GM12801 (cell line): Measurements from ENCODE around the gene GJD4.

ENCODE experiments used
- TF ChIP-seq, protein P1 (sequence below): IDR thresholded peaks from one replicate; pipeline ENCODE4 v1.5.1; 2011; ENCODE audit warnings: control low read depth; ENCODE audit not compliant: insufficient read length; ENCODE audit errors: extremely low read depth

The GJD4 gene, protein sequence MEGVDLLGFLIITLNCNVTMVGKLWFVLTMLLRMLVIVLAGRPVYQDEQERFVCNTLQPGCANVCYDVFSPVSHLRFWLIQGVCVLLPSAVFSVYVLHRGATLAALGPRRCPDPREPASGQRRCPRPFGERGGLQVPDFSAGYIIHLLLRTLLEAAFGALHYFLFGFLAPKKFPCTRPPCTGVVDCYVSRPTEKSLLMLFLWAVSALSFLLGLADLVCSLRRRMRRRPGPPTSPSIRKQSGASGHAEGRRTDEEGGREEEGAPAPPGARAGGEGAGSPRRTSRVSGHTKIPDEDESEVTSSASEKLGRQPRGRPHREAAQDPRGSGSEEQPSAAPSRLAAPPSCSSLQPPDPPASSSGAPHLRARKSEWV

DNA sequence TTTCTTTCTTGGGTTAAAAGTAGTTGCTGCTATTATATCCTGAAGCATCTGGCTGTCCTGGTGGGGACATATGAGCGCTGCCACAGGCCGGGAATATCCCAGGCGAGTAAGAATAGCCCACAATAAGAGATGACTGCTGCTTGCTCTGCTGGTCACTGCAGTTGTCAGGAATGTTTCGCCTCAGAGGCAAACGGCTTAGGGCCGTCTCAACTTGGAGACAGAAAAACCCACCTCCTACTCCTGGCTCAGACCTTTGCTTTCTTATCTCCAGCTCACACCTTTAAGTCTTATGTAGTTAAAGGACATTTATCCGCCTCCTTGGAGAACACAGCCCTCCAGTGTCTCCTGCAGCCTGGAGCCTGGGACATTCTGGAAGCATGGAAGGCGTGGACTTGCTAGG, at the start of gene GJD4:
GJD4 (plus strand) TSS at position 151 of the 400 bp plus-strand sequence; CDS start at position 378, 227 bp downstream.
- TF ChIP-seq, protein P1, sequence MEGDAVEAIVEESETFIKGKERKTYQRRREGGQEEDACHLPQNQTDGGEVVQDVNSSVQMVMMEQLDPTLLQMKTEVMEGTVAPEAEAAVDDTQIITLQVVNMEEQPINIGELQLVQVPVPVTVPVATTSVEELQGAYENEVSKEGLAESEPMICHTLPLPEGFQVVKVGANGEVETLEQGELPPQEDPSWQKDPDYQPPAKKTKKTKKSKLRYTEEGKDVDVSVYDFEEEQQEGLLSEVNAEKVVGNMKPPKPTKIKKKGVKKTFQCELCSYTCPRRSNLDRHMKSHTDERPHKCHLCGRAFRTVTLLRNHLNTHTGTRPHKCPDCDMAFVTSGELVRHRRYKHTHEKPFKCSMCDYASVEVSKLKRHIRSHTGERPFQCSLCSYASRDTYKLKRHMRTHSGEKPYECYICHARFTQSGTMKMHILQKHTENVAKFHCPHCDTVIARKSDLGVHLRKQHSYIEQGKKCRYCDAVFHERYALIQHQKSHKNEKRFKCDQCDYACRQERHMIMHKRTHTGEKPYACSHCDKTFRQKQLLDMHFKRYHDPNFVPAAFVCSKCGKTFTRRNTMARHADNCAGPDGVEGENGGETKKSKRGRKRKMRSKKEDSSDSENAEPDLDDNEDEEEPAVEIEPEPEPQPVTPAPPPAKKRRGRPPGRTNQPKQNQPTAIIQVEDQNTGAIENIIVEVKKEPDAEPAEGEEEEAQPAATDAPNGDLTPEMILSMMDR, result no peak

DNA sequence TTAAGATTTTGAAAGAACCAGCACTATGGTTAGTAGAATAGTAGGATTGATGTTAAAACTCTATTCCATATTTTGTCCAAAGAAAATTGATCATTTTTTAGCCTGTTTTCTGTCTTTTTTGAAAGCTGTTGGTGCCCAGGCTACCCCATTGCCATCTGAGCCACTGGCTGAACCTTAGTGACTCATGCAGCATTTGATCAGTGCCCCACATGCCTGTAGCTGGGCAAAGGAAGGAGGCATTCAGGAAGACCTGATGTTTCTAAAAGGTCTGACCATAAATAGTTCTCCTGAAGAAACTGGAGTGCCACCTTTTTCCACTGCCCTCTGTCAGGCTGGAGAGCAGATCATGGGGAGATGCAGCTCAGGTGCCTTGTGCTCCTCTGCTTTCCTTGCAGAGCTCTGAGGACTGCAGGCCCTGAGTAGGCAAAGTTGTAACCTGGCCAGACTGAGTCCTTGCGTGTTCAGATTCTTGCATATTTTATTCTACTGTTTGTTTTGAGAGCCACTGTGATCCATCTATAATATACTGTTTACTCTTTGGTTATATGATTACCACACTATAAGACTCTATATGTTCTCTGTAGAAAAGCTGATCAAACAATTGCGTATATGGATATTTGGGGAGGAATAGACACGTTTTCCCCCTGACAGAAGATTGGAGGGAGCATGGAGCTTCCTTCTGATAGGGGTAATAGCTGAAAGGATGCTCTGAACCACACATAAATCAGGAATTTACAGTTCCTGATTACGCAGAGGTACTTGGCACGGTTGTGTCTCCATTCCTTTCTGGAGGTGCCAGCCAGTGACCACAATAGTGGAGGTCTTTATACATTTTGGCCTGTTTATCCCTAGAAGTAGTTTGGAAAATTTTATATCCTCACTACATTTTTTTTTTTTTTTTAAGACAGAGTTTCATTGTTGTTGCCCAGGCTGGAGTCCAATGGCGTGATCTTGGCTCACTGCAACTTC, 48.9 kb upstream of the GJD4 start:
- TF ChIP-seq, protein P1, result no peak

DNA sequence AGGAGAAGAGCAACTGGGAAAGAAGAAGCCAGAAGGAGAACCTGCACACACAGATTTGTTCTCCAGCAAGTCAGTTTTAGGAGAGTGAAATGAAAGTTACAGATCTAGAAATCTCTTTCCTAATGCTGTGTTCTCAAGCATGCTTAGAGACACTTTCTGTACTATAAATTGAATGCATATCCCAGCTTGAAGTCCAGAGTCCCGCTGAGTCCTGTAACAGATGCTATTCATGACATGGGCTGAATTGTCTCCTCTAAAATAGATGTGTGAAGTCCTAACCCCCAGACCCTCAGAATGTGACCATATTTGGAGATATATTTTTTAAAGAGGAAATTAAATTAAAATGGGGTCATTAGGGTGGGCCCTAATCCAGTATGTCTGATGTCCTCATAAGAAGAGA, 46.9 kb upstream of the GJD4 start:
- TF ChIP-seq, protein P1, result no peak

DNA sequence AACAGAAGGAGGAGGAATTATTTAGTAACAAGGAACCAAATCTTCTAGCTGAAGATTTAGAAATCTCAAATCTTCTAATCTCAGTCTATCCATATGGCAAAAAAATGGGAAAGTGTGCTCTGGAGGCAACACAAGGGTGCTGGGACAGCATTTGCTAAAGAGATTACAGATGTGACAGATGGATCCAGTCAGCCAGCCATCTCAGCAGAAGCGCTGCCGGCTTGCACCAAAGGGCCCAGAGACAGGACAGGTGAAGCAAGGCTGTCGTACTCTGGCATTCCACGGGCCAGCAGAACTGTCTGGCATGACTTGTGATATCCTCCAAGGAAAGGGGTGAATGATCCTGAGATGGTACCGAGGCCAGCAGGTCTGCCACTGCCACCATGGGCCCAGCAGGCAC, 45.7 kb upstream of the GJD4 start:
- TF ChIP-seq, protein P1, result no peak

DNA sequence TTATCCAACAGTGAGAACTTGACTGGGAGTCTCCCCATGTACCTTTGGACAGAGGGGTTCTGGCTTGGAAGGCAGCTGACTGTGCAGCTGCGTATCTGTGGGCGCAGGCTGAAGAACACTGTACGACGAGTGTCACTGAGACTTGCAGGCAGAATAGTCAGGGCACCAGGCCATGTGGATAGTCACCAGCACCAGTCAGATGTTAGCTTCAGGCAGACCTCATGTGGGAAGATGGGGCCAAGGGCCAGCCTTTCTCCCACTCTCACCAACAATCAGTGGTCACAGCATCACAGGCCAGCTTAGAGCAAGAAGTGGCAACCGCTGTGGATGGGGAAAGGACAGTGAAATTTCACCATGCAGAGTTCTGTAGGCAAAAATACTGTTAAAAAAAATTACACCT, 43.4 kb upstream of the GJD4 start:
- TF ChIP-seq, protein P1, result no peak

DNA sequence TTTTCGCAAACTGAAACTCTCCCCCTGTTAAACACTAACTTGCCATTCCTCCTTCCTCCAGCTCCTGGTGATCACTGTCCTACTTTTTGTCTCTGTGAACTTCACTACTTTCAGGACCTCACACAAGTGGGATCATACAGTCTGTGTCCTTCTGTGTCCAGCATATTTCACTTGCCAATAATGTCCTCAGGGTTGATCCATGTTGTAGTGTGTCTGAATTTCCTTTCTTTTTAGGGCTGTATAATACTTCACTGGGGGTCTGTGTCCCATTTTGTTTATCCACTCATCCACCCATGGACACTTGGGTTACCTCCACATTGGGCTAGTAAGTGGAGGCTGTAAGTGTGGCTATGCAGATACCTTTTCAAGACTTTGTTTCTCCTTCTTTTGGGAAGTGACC, 42.7 kb upstream of the GJD4 start:
- TF ChIP-seq, protein P1, result no peak

DNA sequence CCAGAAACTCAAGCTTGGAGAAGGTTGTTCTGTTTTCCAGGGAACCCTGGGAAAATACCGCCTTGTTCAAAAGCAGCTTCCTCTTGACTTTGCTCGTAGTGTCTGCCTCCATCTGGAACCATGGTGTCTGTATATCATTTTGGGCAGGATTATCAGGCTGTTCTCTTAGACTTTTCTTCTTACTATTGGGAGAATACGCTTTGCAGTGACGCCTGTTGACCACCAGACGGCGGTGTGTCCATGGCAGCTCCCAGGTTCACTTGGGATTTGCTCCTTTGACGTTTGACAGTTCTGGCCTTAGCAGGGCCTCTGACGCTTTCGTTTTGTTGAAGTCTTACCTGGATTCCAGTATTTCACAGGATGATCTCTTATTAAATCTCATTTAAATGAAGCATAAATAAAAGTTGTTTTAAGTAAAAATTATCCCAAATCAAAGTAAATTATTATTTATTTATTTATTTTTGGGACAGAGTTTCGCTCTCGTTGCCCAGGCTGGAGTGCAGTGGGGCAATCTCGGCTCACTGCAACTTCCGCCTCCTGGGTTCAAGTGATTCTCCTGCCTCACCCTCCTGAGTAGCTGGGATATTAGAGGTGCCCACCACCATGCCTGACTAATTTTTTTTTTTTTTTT, 41.8 kb upstream of the GJD4 start:
- TF ChIP-seq, protein P1, result peak; percentile 98
